Lower leg skin (tissue), 4 donors: ENCODE measurements around the gene CYP11A1. TPM values are rescaled to one million over a fixed set of nuclear protein-coding genes. Genes with fewer than 3 reads are reported as not detected.

Experiments used
- DNase-seq, 2 donors: peaks; one replicate each; pipeline ENCODE4 v3.0.0-alpha.2; 2019; ENCODE audit warnings: low spot score in 2 of 2
- H3K4me3 ChIP-seq: fragments of 200-600 bp; sonication (generic); 2 replicates; pipeline ENCODE4 v1.5.1; 2017; ENCODE audit warnings: mild to moderate bottlenecking, low read depth; ENCODE audit not compliant: poor library complexity, severe bottlenecking
- POLR2A ChIP-seq, 2 donors: fragments of 450-650 bp; IDR thresholded peaks; one replicate each; pipeline ENCODE4 v1.6.1; 2016 to 2017; ENCODE audit warnings: antibody characterized with exemption in 2 of 2, mild to moderate bottlenecking in 1 of 2, moderate library complexity in 1 of 2
- WGBS, 2 donors: methylation state at CpG; one replicate each; pipeline ENCODE4 v1.1.5; 2018; 5-methylcytosine and 5-hydroxymethylcytosine counted together
- intact Hi-C: fragments of 100-400 bp; cut with DNase I; formaldehyde crosslinking; loops from one replicate; pipeline ENCODE4 v1.15.0; 2023; ENCODE audit warnings: low total_unique reads
- total RNA-seq, 4 donors: library from RNA; depleted of rRNA; stranded (reverse); fragments of >200 nt; gene quantifications; one replicate each; pipeline ENCODE4 v1.1.0, GENCODE V29; 2016
- TF ChIP-seq, protein P1 (sequence below), 3 donors: fragments of 450-650 bp; IDR thresholded peaks; one replicate each; pipeline ENCODE4 v1.5.1; 2016; ENCODE audit warnings: antibody characterized with exemption in 3 of 3, mild to moderate bottlenecking in 3 of 3, moderate library complexity in 2 of 3

CYP11A1 gene
- total RNA-seq, 4 donors from 2014 or later: 0.34 to 0.75 (median 0.49) TPM; not detected in 1

- WGBS, 2 donors: 69 to 72% methylated on average over 16 to 20 of the region's 20 CpGs
- DNase-seq: no peak
- no peak overlapping the region for H3K4me3 ChIP-seq
- TF ChIP-seq, protein P1, sequence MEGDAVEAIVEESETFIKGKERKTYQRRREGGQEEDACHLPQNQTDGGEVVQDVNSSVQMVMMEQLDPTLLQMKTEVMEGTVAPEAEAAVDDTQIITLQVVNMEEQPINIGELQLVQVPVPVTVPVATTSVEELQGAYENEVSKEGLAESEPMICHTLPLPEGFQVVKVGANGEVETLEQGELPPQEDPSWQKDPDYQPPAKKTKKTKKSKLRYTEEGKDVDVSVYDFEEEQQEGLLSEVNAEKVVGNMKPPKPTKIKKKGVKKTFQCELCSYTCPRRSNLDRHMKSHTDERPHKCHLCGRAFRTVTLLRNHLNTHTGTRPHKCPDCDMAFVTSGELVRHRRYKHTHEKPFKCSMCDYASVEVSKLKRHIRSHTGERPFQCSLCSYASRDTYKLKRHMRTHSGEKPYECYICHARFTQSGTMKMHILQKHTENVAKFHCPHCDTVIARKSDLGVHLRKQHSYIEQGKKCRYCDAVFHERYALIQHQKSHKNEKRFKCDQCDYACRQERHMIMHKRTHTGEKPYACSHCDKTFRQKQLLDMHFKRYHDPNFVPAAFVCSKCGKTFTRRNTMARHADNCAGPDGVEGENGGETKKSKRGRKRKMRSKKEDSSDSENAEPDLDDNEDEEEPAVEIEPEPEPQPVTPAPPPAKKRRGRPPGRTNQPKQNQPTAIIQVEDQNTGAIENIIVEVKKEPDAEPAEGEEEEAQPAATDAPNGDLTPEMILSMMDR (IDR thresholded peaks at IDR 0.05): no peak
- TF ChIP-seq POLR2A (IDR thresholded peaks at IDR 0.05): no peak
- intact Hi-C loops: loop anchor here (10.0 kb wide), 1 partner anchor 45 kb away; the partner anchor contains the start of gene SEMA7A
Measured at GRCh38 chr15:74389241-74390048, 22.0 kb upstream of the CYP11A1 start.

- TF ChIP-seq POLR2A (IDR thresholded peaks at IDR 0.05): no peak
- TF ChIP-seq, protein P1 (IDR thresholded peaks at IDR 0.05): no peak
- H3K4me3 ChIP-seq: no peak overlapping the region
- WGBS, 2 donors: 68 to 71% methylated on average over 9 to 10 of the region's 10 CpGs
Measured at GRCh38 chr15:74388363-74388951, 21.0 kb upstream of the CYP11A1 start.

DNA sequence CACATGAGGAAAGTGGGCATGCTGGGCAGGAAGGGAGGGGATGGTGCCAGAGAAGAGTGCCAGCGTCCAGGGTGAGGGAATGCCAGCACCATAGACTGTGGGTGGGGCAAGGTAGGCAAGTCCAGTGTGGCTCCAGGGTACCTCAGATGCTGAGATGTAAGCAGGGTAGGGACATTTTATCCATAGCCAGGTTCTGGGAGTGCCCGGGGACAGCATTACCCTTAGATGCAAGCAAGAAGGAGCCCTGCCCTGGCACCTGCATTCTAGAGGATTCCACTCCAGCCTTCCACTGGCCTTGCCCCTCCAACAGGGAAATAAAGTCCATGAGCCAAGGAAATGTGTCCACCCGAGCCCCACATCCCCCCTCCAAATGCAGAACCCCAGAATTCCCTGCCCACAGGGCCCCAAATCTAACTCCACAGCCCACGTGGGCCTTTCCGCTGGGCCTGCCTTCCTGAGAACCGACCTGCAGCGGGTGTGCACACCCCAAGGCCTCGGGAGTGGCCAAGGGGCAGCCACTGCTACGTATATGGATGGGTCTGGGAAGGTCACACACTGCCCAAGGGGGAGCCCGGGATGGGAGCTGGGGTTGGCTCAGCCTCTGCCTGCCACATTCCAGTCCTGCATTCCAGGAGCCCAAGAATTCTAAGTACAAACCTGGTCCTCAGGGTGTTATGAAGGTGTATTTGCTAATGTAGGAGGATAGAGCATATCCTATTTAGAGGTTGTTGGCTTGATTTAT is 20.3 kb upstream of the CYP11A1 start:
- no peak for DNase-seq
- intact Hi-C loops: loop anchor here (10.0 kb wide), 1 partner anchor 47 kb away; the partner anchor contains the start of gene SEMA7A
- WGBS, 2 donors: 66 to 73% methylated on average over 6 to 10 of the region's 10 CpGs
- no peak overlapping the region for H3K4me3 ChIP-seq
- TF ChIP-seq, protein P1 (IDR thresholded peaks at IDR 0.05): no peak
- no peak for TF ChIP-seq POLR2A (IDR thresholded peaks at IDR 0.05)

More at GRCh38 chr15:74388363-74388951, 21.0 kb upstream of the CYP11A1 start:
- intact Hi-C loops: loop anchor here (10.0 kb wide), 1 partner anchor 46 kb away; the partner anchor contains the start of gene SEMA7A
- DNase-seq: no peak

- DNase-seq: no peak
- 75 to 87% methylated on average over 13 of the region's 13 CpGs for WGBS, 2 donors
- no peak for TF ChIP-seq POLR2A (IDR thresholded peaks at IDR 0.05)
- TF ChIP-seq, protein P1 (IDR thresholded peaks at IDR 0.05): no peak
- intact Hi-C loops: loop anchor here (10.0 kb wide), 1 partner anchor 48 kb away; the partner anchor contains the start of gene SEMA7A
- H3K4me3 ChIP-seq: no peak overlapping the region
Measured at GRCh38 chr15:74387141-74387541, 19.7 kb upstream of the CYP11A1 start.

GRCh38 chr15:74386496-74387140 is 19.2 kb upstream of the CYP11A1 start:
- no peak overlapping the region for H3K4me3 ChIP-seq
- WGBS, 2 donors: 68 to 72% methylated on average over 15 of the region's 15 CpGs
- intact Hi-C loops: loop anchor here (10.0 kb wide), 1 partner anchor 48 kb away; the partner anchor contains the start of gene SEMA7A
- no peak for DNase-seq
- no peak for TF ChIP-seq POLR2A (IDR thresholded peaks at IDR 0.05)
- TF ChIP-seq, protein P1 (IDR thresholded peaks at IDR 0.05): no peak
